NCI-H526 treated with DMSO at 0.1 percent for 48 hours (cell line): ENCODE data around the gene PVRIG.
"Not testable (repeated sequence)": the region's sequence is repeated elsewhere in the genome, so short reads cannot be mapped to it uniquely, and the experiment has no call there.

Source experiments
- DNase-seq: peaks from one replicate; lab custom pipeline; 2025; lab: John Stamatoyannopoulos, UW

PVRIG gene

DNA sequence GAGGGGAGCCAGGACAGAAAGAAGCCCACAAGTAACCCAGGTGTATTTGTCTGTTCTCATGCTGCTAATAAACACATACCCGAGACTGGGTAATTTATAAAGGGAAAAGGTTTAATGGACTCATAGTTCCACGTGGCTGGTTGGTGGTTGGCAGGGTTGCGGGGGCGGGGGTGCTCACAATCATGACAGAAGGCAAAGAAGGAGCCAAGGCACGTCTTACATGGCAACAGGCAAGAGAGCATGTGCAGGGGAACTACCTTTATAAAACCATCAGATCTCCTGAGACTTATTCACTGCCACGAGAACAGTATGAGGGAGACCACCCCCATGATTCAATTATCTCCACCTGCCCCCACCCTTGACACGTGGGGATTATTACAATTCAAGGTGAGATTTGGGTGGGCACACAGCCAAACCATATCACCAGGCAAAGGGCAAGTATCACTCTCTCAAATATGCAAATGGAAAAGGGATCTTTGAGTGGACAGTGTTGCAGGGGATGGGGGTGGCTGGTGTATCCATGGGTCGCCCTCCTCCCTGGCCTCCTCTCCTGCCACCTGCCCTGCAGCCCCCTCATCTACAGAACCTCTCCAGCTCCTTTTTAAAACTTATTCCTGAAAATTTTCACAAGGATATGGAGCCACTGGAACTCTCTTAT, 15.0 kb downstream of the PVRIG start:
- not testable (repeated sequence) for DNase-seq

- DNase-seq, result not testable (repeated sequence)
Observed at GRCh38 chr7:100239975-100240374, 20.2 kb downstream of the PVRIG start.

DNA sequence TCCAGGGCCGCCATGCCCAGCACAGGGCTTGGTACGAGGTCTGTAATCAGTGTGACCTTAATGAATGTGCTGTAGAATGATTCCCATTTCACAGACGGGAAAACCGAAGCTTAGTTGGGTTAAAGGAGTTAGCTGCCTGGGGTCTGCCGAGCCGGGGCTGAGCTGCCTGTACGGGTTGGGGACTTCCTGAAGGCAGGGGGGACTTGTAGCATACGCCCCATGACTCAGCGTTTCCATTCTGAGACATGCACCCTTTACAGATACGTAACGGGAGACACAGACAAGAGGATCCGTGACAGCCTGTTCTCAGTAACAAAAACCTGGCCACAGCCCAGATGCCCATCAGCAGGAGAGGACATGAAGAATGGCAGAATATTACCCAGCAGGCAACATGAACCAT, 23.6 kb downstream of the PVRIG start:
- not testable (repeated sequence) for DNase-seq

- not testable (repeated sequence) for DNase-seq
Observed at GRCh38 chr7:100244988-100245605, 25.3 kb downstream of the PVRIG start.

DNA sequence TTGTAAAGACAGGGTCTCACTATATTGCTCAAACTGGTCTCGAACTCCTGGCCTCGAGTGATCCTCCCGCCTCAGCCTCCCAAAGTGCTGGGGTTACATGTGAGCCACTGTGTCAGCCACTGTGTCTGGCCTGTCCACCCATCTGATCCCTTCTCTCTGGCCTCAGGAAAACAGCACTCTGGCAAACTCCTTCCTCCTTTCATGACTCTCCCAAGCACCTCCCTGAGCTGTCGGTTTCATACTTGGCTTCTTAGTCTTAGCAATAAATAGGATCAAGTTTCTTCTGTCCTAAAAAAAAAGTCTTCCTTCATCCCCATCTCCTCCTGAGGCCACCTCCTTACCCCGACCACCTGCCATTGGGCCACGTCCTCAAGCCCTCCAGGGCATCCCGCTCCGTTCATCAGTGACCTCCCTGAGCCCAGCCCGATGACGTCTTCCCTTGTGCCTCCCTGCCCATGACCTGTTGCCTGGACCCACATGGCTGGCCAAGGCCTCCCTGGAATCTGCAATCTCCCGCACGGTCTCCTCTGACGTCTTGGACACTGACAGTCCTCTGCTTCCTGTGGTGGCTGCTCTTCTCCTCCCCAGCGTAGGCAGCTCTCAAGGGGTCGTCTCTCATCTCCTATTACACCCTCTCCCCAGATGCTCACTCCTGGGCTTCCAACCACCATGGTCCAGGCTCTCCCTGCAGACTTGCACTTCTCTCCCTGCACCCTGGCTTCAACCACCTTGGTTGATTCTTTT, 26.5 kb downstream of the PVRIG start:
- DNase-seq, result not testable (repeated sequence)

- DNase-seq, result not testable (repeated sequence)
Observed at GRCh38 chr7:100246865-100247137, 27.1 kb downstream of the PVRIG start.

- peak; percentile 78 for DNase-seq
Observed at GRCh38 chr7:100247152-100247757, 27.5 kb downstream of the PVRIG start.

GRCh38 chr7:100248483-100248882, 28.7 kb downstream of the PVRIG start:
- no peak for DNase-seq

DNA sequence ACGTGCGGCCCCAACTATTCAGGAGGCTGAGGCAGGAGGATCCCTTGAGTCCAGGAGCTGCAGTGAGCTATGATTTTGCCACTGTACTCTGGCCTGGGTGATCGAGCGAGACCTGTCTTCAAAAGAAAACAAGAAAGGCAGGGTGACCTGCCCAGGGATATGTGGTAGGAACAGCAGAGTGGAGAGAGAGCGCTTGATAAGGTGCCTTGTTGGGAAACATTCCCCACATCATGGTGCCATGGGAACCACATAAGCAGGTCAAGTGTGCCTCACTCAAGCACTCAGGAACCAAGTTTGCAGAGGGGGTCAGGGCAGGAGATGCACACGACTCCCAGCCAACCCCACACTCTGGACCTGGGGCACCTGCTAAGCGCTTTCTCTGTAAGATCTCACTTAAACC, 37.3 kb downstream of the PVRIG start:
- DNase-seq, result no peak

DNA sequence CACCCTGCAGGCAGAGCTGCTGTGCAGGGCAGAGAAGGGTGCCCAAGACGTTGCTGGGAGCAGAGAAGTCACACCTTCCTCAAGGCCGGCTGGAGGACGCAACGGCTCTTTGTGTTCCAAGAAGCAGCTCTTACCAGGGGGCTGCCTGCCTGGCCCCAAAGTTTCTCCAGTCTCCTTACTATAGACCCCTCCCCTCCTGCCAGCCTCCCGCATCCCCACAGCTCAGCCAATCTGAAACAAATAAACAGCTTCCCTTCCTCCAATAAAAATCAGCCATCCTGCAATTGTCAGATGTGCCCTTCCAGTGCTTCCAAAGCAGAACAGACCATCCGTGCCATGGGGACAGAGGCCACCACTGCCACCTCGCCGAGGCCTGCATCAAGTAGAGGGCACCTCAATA, 40.2 kb downstream of the PVRIG start:
- not testable (repeated sequence) for DNase-seq

- DNase-seq, result not testable (repeated sequence)
Observed at GRCh38 chr7:100262896-100263295, 43.1 kb downstream of the PVRIG start.

- DNase-seq, result not testable (repeated sequence)
Observed at GRCh38 chr7:100264223-100264622, 44.5 kb downstream of the PVRIG start.

GRCh38 chr7:100264669-100265165, 45.0 kb downstream of the PVRIG start:
- not testable (repeated sequence) for DNase-seq

DNA sequence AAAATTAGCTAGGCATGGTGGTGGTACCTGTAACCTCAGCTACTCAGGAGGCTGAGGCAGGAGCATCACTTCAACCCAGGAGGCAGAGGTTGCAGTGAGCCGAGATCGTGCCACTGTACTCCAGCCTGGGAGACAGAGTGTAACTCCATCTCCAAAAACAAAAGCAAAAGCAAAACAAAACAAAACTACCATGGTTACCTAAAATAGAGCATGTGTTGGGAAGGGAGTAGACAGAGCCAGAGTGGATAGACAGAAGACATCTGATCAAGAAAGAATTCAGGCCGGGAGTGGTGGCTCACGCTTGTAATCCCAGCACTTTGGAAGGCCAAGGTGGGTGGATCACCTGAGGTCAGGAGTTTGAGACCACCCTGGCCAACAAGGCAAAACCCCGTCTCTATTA, 46.1 kb downstream of the PVRIG start:
- DNase-seq, result not testable (repeated sequence)

DNA sequence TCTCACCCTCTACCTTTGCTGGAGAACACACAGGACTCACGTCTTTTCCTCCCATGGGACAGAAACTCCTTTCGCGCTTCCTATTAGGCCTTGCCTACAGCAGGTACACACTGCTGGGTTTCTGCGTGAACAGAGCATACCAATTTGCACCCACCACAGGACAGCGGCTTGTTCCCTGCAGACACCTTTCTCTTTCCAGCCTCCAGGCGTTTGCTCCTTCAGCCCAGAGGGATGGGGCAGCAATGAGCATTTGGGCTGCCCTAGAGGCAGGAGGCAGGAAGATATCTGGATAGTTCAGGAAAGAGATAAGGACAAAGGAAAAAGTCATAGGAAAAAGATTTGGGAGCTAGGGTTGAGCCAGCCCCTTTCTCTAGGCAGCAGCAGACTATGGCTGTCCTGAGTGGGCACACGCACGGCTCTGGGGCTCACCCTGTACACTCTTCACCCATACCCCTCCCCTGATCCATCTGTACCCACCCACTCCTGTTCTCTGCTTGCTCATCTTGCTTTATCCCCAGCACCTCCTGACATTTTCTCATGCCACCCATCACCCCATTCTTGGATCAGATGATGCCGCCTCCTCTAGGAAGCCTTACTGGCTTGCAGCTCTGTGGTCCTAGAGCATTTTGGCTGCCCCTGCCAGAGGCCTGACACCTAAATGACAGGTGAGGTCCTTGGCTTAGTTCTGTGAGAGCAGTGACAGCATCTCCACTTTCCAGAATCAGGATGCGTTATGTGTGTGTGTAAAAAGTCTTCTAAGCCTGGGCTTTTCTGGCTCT, 47.0 kb downstream of the PVRIG start:
- no peak for DNase-seq

DNA sequence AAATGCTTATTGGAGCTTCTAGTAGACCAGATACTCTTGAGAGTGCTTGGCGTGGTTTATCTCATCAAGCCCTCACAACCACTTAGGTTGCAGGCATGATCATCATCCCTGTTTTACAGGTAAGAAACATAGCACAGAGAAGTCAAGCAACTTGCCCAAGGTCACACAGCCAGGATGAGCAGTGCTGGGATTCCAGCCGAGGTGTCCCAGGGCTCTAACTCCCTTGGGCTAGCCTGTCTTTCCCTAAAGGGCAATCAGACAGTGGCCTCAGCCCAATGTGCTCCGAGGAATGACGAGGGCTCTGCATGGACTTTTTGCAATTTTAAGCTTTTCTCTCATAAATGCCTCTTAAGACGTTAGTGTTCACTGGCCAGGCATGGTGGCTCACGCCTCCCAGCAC, 47.9 kb downstream of the PVRIG start:
- no peak for DNase-seq

- DNase-seq, result not testable (repeated sequence)
Observed at GRCh38 chr7:100268882-100269281, 49.1 kb downstream of the PVRIG start.

- DNase-seq, result not testable (repeated sequence)
Observed at GRCh38 chr7:100269306-100270045, 49.7 kb downstream of the PVRIG start.

- not testable (repeated sequence) for DNase-seq
Observed at GRCh38 chr7:100270046-100270918, 50.5 kb downstream of the PVRIG start.
